HepG2 (cell line): ENCODE results near the gene ZNF214. TPM values are rescaled to one million over a fixed set of nuclear protein-coding genes. Genes with fewer than 3 reads are reported as not detected.
"Not testable (repeated sequence)": the region's sequence is repeated elsewhere in the genome, so short reads cannot be mapped to it uniquely, and the experiment has no call there.

Experiments
- ATAC-seq: fragments of 200-7000 bp; cut with Tn5 transposase; 3 replicates; pipeline ENCODE4 v1.9.1; 2020; ENCODE audit warnings: mild to moderate bottlenecking, moderate library complexity
- BruUV-seq: library from RNA; stranded (reverse); fragments of 400-500 nt; replicated peaks from 2 replicates; lab custom pipeline; 2021; lab: Mats Ljungman, UMichigan
- CTCF ChIA-PET: fragments of 300-600 bp; formaldehyde crosslinking; extraction: SDS; loops from one replicate; lab custom pipeline; 2021; ENCODE audit warnings: low total read pairs, inconsistent platforms, low intra/inter-chr PET ratio; lab: Yijun Ruan, JAX
- POLR2A ChIA-PET: fragments of 350-600 bp; sonication (Branson Sonifier 250); formaldehyde crosslinking; loops from one replicate; lab custom pipeline; 2020; ENCODE audit warnings: antibody characterized with exemption, inconsistent platforms; lab: Yijun Ruan, JAX
- DNase-seq: peaks from one replicate; pipeline ENCODE4 v3.0.0-alpha.2; 2015; ENCODE audit warnings: low spot score
- FAIRE-seq: peaks from 3 replicates; lab custom pipeline; 2011; peaks lifted over from hg19 to GRCh38; lab: Jason Lieb, UNC
- H2AFZ ChIP-seq: one replicate; pipeline ENCODE4 v1.6.1; 2011; ENCODE audit warnings: low read length, inconsistent platforms
- H3K27ac ChIP-seq: fragments of 300-600 bp; 3 replicates; pipeline ENCODE4 v1.8.0; 2011; ENCODE audit warnings: mixed run types, mild to moderate bottlenecking, mixed read lengths, low read length, inconsistent platforms; ENCODE audit not compliant: insufficient read depth; ENCODE audit errors: extremely low read length
- H3K27me3 ChIP-seq, 2 experiments: fragments of 200-600 bp in 1 of 2; 2 replicates in 1 of 2; 3 replicates in 1 of 2; pipeline versions ENCODE4 v1.6.0 to v1.8.0; 2011; ENCODE audit warnings: low read length in 2 of 2, mild to moderate bottlenecking in 2 of 2, moderate library complexity in 2 of 2, inconsistent platforms in 1 of 2; ENCODE audit not compliant: insufficient read depth in 2 of 2, control insufficient read depth in 1 of 2
- H3K36me3 ChIP-seq, 2 experiments: fragments of 200-600 bp in 1 of 2; replicated peaks in 1 of 2; 2 replicates in 1 of 2; 3 replicates in 1 of 2; pipeline versions ENCODE4 v1.5.1 to v1.8.0; 2011; ENCODE audit warnings: low read length in 2 of 2, inconsistent platforms in 1 of 2; ENCODE audit not compliant: insufficient read depth in 2 of 2, control insufficient read depth in 1 of 2
- H3K4me1 ChIP-seq: 2 replicates; pipeline ENCODE4 v1.5.1; 2012; ENCODE audit warnings: low read length, inconsistent platforms; ENCODE audit not compliant: insufficient read depth
- H3K4me2 ChIP-seq: 2 replicates; pipeline ENCODE4 v1.6.0; 2011; ENCODE audit warnings: low read depth, low read length, inconsistent platforms
- H3K4me3 ChIP-seq, 3 experiments: fragments of 200-600 bp in 1 of 3; sonication (generic), shearing (Covaris generic) in 1 of 3; replicated peaks in 1 of 3; 2 replicates each; pipeline ENCODE4 v1.5.1; 2011 to 2016; ENCODE audit warnings: low read length in 3 of 3, inconsistent platforms in 2 of 3, low read depth in 2 of 3, mild to moderate bottlenecking in 2 of 3, control low read depth in 1 of 3, mixed read lengths in 1 of 3; ENCODE audit not compliant: insufficient read depth in 1 of 3
- H3K79me2 ChIP-seq: one replicate; pipeline ENCODE4 v1.6.1; 2011; ENCODE audit warnings: low read length, inconsistent platforms; ENCODE audit not compliant: insufficient read depth
- H3K9ac ChIP-seq: 2 replicates; pipeline ENCODE4 v1.6.0; 2011; ENCODE audit warnings: mild to moderate bottlenecking, low read depth, low read length, inconsistent platforms; ENCODE audit not compliant: insufficient read depth
- H3K9me3 ChIP-seq: 2 replicates; pipeline ENCODE4 v1.5.1; 2012; ENCODE audit warnings: mild to moderate bottlenecking, low read length
- H4K20me1 ChIP-seq: 2 replicates; pipeline ENCODE4 v1.6.0; 2011; ENCODE audit warnings: inconsistent platforms, mild to moderate bottlenecking, low read length, moderate library complexity; ENCODE audit not compliant: insufficient read depth
- WGBS: methylation state at CpG from one replicate; pipeline ENCODE4 v1.1.6; 2017; ENCODE audit warnings: low lambda C conversion rate; 5-methylcytosine and 5-hydroxymethylcytosine counted together
- in situ Hi-C: cut with HindIII; loops from 2 replicates; pipeline ENCODE4 v1.10.0; 2017; ENCODE audit warnings: low pct_unique_long_range_greater_than_20kb; ENCODE audit not compliant: extremely low pct_ligation_motif_present
- intact Hi-C: fragments of 100-400 bp; cut with micrococcal nuclease; formaldehyde crosslinking; loops from one replicate; pipeline ENCODE4 v1.10.0; 2022; ENCODE audit not compliant: unreplicated experiment
- polyA plus RNA-seq, 8 experiments: library from polyadenylated mRNA; depleted of rRNA in 3 of 8; stranded (reverse) in 7 of 8; unstranded in 1 of 8; fragments of >200 nt; fragmentation: Illumina TruSeq in 4 of 8; extraction: Trizol in 4 of 8; gene quantifications; 2 replicates each; pipeline versions ENCODE4 v1.2.1 to v1.2.3, GENCODE V29; 2011 to 2016; ENCODE audit warnings: low read depth in 4 of 8, missing spikeins in 1 of 8, mixed read lengths in 1 of 8; ENCODE audit not compliant: insufficient read depth in 1 of 8
- total RNA-seq, 5 experiments: library from RNA; depleted of rRNA; stranded (reverse); fragments of >200 nt; fragmentation: Illumina TruSeq; extraction: Trizol; gene quantifications; 2 replicates each; pipeline ENCODE4 v1.2.3, GENCODE V29; 2016; ENCODE audit warnings: low read depth in 1 of 5

The ZNF214 gene
- total and polyA plus RNA-seq, 2 of the 13 experiments (the other 11 are each of a cell fraction or from before 2014, with no cell fraction given) = 0.28 to 1.9 TPM

- H3K9ac ChIP-seq, H3K9me3 ChIP-seq, BruUV-seq, CTCF ChIA-PET, H4K20me1 ChIP-seq, POLR2A ChIA-PET, H2AFZ ChIP-seq, H3K36me3 ChIP-seq, in situ Hi-C loops, FAIRE-seq, H3K4me3 ChIP-seq, ATAC-seq, DNase-seq, H3K4me2 ChIP-seq, H3K79me2 ChIP-seq, intact Hi-C loops, H3K27ac ChIP-seq, H3K4me1 ChIP-seq, H3K27me3 ChIP-seq: not testable (repeated sequence)
- 0% methylated on average over 4 of the region's 10 CpGs for WGBS
These were observed 65.9 kb downstream of the ZNF214 start for GRCh38 chr11:6954248-6954647.

Other genes with a start within 250 kb of the ZNF214 start
- not detected in 2 replicates for gene OR2AG2, start 248.4 kb downstream of the ZNF214 start, total RNA-seq (2016; rRNA removed; fragmentation: Illumina TruSeq; extraction: Trizol)
- not detected in 2 replicates for gene OR2AG2, start 248.4 kb downstream of the ZNF214 start, polyA plus RNA-seq (2011; rRNA removed)
- gene OR2AG1, start 237.3 kb downstream of the ZNF214 start, total RNA-seq (2016; rRNA removed; fragmentation: Illumina TruSeq; extraction: Trizol) = not detected in 2 replicates
- not detected in 2 replicates for gene OR2AG1, start 237.3 kb downstream of the ZNF214 start, polyA plus RNA-seq (2011; rRNA removed)
- not detected in 2 replicates for gene OR6A2, start 220.7 kb downstream of the ZNF214 start, total RNA-seq (2016; rRNA removed; fragmentation: Illumina TruSeq; extraction: Trizol)
- not detected in 2 replicates for gene OR6A2, start 220.7 kb downstream of the ZNF214 start, polyA plus RNA-seq (2011; rRNA removed)
- not detected in 2 replicates for gene OR10A5, start 174.7 kb downstream of the ZNF214 start, total RNA-seq (2016; rRNA removed; fragmentation: Illumina TruSeq; extraction: Trizol)
- not detected in 2 replicates for gene OR10A5, start 174.7 kb downstream of the ZNF214 start, polyA plus RNA-seq (2011; rRNA removed)
- gene OR10A2, start 157.3 kb downstream of the ZNF214 start, total RNA-seq (2016; rRNA removed; fragmentation: Illumina TruSeq; extraction: Trizol) = not detected in 2 replicates
- not detected in 2 replicates for gene OR10A2, start 157.3 kb downstream of the ZNF214 start, polyA plus RNA-seq (2011; rRNA removed)
- not detected in 2 replicates for gene OR10A4, start 143.7 kb downstream of the ZNF214 start, total RNA-seq (2016; rRNA removed; fragmentation: Illumina TruSeq; extraction: Trizol)
- gene OR10A4, start 143.7 kb downstream of the ZNF214 start, polyA plus RNA-seq (2011; rRNA removed) = not detected in 2 replicates
- gene OR2D2, start 127.8 kb downstream of the ZNF214 start, total RNA-seq (2016; rRNA removed; fragmentation: Illumina TruSeq; extraction: Trizol) = not detected in 2 replicates
- not detected in 2 replicates for gene OR2D2, start 127.8 kb downstream of the ZNF214 start, polyA plus RNA-seq (2011; rRNA removed)
- gene OR2D3, start 99.3 kb downstream of the ZNF214 start, total RNA-seq (2016; rRNA removed; fragmentation: Illumina TruSeq; extraction: Trizol) = not detected in 2 replicates
- not detected in 2 replicates for gene OR2D3, start 99.3 kb downstream of the ZNF214 start, polyA plus RNA-seq (2011; rRNA removed)
- gene ZNF215, start 93.9 kb downstream of the ZNF214 start, total RNA-seq (2016; rRNA removed; fragmentation: Illumina TruSeq; extraction: Trizol) = not detected in 2 replicates
- not detected in 2 replicates for gene ZNF215, start 93.9 kb downstream of the ZNF214 start, polyA plus RNA-seq (2011; rRNA removed)
- gene NLRP14, start 133 bp upstream of the ZNF214 start, total RNA-seq (2016; rRNA removed; fragmentation: Illumina TruSeq; extraction: Trizol) = not detected in 2 replicates
- not detected in 2 replicates for gene NLRP14, start 133 bp upstream of the ZNF214 start, polyA plus RNA-seq (2011; rRNA removed)
- gene RBMXL2, start 68.7 kb upstream of the ZNF214 start, total RNA-seq (2016; rRNA removed; fragmentation: Illumina TruSeq; extraction: Trizol) = not detected in 2 replicates
- gene RBMXL2, start 68.7 kb upstream of the ZNF214 start, polyA plus RNA-seq (2011; rRNA removed) = not detected in 2 replicates
- not detected in 2 replicates for gene SYT9, start 231.6 kb upstream of the ZNF214 start, total RNA-seq (2016; rRNA removed; fragmentation: Illumina TruSeq; extraction: Trizol)
- gene SYT9, start 231.6 kb upstream of the ZNF214 start, polyA plus RNA-seq (2011; rRNA removed) = not detected in 2 replicates